GM18870 (cell line): Measurements from ENCODE around the gene TNFRSF14.

Experiments
- ATAC-seq: cut with Tn5 transposase; IDR thresholded peaks from one replicate; pipeline ENCODE4 v1.9.1; 2021; ENCODE audit warnings: moderate library complexity; ENCODE audit not compliant: unreplicated experiment

Gene TNFRSF14

GRCh38 chr1:2611621-2612437 lies 55.7 kb downstream of the TNFRSF14 start:
- no peak for ATAC-seq

GRCh38 chr1:2612591-2613365 lies 56.6 kb downstream of the TNFRSF14 start:
- ATAC-seq: no peak
